HG02970 (cell line): ENCODE data around the gene RAE1.

Experiments
- ATAC-seq: cut with Tn5 transposase; IDR thresholded peaks from one replicate; pipeline ENCODE4 v1.9.1; 2021; ENCODE audit warnings: mild to moderate bottlenecking, moderate library complexity, moderate number of reproducible peaks; ENCODE audit not compliant: unreplicated experiment, low FRiP score

RAE1 gene

DNA sequence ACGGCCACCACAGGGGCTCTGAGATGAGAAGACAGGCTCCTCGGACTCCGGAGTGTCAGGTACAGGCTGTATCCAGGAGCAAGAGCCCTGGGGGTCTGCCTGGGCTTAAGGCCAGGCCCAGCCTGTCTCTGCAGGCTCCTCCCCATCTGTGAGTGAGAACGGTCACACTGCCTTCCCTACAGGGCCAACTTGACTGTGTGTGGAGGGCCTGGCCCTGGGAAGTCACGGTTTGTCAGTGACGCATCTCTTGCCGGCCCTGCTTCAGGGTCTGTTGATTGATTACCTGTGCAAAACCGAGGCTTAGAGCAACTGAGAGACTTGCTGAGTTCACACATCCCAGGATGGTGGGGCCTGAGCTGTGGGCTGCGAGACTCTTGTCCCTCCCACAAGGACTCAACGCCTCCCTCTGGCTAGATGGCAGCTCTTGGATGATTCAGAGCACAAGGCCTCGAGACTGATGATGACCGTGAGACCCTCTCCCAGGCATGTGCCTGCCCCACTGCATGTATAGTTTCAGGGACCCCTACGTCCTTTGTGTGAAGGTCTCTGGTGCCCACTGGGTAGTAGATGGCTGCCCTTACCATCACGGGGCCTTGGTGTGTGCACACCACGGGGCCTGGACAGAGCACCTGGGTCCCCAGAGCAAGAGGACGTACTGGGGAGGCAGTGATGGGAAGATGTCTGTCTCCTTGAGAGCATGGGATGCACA lies 46.1 kb downstream of the RAE1 start:
- no peak for ATAC-seq

DNA sequence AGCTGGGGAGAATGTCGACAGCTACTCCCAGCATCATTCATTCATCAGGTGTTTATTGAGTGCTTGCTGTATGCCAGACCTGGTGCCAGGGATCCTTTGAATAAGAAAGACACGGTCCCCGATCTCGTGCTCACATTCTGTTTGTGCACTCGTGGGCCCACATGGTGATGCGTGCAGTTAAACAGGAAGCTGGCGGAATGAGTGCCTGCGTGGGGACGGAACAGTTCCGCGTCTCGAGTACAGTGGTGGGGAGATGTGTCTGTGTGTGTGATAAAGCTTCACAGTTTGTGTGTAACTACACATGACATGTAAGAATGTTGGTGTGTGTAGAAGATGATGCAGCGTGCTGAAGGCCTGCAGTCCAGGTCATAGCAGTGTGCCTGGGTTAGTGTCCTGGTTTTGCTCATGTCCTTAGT lies 46.6 kb downstream of the RAE1 start:
- peak; percentile 4 for ATAC-seq

DNA sequence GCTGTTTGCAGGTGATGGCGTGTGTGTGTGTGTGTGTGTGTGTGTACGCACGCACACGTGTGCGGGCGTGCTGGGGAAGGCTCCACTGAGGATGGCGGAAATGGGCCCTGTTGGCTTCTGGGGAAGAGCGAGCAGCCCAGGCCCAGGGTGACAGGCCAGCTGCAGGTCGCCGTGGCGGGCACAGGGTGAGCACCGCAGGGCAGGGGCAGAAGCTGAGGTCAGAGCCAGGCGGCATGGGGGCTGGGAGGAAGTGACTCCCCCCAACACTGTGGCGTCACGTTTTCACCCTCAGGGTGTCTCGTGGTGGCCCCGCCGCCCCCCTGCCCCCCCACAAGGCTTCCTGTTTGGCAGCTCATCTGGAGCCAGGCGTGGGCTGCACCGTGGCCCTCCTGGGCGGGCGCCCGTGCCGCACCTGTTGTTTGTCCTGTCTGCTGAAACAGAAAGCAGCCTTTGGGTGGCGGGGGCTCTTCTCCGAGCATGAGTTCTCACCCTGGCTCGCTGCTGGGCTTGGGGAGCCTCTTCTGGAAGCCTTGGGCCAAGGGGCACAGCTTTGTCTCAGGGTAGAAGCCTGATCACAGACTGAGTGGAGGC lies 47.3 kb downstream of the RAE1 start:
- peak; percentile 45 for ATAC-seq

DNA sequence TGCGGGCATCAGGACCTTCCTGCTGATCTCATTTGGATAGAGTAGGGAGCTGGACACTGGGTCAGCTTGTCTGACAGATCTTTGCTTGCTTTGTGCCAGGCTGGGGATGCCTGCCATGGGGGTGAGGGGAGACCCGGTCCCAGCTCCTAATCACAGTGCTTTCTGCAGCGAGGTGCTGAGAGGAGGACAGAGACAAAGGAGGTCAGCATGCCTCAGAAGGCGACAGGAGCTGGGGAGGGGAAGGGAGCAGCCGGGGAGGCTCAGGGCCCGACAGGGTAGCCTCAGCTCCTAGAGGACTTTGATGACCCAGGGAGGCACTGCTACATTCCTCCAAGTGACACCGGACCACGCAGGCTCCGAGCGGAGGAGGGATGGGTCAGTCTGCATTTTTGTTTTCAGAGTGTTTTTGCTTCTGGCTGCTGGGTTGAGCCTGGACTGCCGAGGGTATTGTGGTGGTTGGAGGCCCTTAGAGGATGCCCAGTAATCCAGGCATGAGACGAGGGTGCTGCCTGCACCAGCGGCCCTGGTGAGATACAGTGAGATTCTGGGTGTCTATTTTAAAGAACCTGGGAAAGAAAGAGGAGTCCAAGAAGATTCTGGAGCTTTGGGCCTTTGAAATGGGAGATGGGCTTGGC lies 48.0 kb downstream of the RAE1 start:
- ATAC-seq: no peak

DNA sequence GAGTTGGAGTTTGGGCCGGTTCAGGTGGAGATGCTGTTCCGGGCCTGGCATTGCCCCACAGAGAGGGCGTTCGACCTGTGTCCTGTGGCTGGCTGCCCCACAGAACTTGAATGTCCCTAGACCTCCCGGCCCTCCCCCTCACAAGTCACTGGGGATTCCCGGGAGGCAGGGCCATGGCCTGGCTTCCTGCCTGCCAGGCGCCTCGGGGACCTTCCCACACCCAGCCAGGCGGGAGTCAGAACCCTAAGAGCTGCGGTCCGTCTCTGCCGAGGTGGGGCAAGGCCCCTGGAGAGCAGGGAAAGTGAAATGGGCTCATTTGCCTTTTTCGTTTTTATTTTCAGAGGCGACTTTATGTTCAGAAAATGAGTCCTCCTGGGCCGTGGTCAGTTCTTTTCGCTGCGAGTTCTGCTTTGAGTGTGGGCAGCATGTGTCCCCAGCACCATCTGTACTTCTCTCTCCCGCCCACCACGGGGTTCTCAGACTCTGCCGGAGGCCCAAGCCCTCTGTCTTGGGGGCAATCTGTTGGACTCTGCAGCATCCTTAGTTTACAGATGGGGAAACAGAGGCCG lies 48.6 kb downstream of the RAE1 start:
- ATAC-seq: no peak

DNA sequence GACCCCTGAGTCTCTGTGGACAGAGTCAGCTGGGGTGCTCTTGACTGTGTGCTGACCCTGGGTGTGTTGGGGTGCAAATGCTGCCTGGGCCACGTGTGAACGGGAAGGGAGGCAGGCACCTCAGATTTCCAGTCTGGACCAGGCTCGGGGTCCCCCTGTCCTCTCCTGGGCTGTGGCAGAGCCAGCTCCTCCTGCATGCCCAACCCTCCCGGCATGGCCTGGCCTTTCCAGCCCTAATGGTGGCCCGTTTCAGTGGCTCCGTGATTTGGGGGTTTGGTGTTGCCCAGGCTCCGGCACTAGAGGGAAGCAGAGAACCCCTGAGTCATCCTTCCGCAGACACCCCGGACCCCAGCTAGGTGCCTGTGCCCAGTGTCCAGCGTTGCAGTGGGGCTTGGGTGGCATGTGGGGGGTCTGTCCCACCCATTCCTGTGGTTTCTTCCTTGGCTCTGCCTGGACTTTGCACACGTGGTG lies 49.2 kb downstream of the RAE1 start:
- no peak for ATAC-seq

DNA sequence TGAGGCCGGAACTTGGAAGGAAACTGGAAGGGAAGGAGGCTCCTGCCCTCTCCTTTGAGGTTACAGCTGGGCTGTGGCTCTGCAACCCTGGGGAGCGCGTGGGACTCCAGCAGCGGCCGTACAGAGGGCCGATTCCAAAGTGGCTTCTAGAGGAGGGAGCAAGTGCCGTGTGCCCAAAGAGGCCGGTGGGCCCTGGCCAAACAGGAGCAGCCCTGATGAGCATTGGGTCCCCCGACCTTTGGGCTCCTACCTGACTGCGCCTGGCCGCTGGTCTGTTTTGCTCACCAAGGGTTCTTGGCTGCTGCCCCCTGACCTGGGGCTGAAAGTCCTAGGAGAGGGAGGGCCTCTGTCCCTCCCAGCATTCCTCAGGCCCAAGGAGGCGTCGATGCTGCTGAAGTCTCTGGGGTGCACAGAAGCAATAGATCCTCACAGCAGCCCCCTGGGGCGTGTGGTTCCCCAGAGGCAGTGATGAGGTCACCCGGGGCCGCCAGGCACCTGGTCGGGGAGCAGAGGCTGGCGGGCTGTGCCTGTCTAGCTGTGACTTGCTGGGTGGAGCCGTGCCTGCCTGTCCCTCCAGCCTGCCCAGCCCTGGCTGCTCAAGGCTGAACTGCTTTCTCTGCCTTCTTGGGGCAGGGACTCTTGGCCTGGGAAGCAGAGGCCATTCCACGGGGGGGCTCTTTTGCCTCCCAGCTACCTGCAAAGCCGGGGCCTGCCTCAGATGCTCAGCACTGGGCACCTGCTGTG lies 49.9 kb downstream of the RAE1 start:
- no peak for ATAC-seq

DNA sequence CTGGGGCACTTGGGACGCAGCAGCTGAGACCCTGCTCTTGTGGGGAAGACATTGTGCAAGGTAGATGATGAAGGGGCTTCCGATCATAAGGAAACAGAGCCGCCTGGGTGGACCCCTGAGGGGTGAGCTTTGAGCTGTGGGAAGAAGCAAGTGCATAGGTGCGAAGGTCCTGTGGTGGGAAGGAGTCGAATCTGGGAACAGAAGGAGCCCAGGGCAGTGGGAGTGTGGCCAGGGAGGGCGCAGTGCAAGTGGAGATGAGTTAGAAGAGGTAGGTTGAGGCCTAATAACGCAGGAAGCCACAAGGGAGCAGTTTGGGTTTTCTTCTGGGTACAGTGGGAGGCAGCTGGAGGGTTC lies 50.5 kb downstream of the RAE1 start:
- ATAC-seq: no peak

DNA sequence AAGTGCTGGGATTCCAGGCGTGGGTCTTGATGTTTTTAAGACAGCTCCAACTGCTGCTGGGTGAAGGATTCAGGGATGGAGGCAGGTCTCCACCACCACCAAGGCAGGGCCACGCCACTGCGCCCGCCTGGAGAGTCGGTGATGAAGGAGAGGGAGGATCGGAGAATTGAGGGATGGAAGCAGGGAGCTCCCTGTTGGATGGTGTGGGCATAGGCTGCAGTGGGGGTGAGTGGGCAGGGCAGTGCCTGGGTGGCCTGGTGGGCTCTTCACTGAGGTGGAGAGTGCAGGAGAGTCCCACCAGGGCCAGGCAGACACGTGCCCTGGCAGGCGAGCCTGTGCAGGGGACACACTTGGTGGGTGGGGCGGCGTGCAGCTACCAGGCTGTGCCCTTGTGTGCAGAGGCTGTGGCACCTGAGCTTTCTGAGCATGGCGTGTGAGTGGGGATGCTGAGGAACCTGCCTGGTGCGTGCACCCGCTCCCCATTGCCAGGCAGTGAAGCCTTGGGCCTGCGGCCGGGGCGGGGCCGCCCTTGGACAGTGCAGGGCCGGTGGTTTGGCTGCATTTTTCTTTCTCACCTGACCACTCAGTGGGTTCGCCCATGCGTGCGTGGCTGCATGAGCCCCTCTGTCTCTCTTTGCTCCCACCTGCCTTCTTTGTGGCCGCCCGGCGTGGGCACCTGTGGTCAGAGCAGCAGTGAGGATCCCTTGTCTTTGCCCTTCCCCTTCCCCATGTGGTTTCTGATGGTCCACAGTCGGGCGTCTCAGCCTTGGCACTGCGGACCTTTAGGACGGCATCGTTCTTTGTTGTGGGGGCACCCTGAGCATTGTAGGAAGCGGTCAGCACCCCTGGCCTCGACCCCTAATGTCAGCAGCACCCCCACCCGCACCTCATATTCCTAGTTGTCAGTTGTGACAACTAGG lies 51.4 kb downstream of the RAE1 start:
- no peak for ATAC-seq

DNA sequence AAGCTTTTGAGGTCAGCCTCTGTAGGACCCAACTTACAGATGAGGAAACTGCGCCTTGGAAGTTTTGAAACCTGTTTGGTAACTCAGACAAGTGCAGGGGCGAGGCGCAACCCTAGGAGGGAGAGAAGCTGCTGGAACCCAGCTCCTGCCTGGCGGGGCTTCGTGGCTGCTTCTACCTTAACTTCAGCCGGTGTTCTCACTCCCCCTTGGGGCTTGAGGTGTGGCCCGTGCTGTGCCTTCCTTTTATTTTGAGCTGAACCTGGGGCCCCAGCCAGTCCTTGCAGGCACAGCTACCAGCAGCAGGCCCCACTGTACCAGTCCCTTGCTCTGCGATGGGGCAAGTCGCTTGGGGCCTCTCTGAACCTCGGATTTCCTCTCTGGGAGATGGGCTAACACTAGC lies 52.2 kb downstream of the RAE1 start:
- no peak for ATAC-seq

DNA sequence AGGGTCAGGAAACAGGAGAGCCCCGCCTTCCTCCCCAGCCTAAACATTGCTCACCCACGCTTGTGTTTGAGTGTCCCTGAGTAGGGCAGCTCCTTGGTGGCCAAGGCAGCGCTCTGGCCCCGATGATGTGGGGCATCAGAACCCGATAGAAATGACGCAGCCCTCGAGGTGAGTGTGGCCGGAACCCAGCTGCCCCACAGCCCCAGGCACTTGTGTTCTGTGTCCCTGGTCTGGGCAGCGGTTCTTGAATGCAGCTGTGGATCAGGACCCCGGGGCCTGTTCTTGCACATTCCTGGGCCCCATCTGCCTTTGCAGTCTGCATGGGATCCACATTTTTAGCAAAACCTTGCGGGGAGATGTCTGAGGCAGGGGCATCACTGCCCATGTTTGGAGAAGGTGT lies 53.0 kb downstream of the RAE1 start:
- no peak for ATAC-seq

DNA sequence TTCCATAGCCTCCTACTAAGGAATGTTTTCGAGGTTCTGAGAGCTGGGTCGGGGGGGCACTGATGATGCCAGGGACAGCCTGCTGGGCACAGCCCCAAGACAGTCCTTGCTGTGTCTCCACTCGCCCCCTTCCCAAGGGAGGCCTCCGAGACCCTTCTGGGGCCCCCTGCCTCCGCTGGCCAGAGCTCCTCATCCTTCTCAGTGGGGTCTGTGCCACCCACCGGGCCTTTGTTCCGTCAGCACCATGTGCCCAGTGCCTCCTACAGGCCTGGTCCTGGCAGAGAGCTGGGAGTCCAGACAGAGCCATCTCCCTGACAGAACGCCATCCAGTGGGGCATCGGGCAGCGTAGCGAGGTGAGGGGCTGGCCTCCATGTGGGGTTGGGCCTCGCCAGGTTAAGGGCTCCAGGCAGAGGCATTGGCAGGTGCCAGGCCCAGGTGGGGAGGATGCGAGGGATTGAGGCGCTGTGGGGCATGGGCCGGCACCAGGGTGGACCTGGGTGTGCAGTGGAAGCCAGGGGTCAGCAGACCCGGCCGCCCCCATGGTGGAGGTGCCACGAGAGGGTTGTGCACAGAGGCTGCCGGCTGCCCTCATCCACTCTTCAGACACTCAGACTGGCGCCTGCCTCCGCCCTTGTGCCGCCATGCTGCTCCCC lies 53.5 kb downstream of the RAE1 start:
- ATAC-seq: no peak

DNA sequence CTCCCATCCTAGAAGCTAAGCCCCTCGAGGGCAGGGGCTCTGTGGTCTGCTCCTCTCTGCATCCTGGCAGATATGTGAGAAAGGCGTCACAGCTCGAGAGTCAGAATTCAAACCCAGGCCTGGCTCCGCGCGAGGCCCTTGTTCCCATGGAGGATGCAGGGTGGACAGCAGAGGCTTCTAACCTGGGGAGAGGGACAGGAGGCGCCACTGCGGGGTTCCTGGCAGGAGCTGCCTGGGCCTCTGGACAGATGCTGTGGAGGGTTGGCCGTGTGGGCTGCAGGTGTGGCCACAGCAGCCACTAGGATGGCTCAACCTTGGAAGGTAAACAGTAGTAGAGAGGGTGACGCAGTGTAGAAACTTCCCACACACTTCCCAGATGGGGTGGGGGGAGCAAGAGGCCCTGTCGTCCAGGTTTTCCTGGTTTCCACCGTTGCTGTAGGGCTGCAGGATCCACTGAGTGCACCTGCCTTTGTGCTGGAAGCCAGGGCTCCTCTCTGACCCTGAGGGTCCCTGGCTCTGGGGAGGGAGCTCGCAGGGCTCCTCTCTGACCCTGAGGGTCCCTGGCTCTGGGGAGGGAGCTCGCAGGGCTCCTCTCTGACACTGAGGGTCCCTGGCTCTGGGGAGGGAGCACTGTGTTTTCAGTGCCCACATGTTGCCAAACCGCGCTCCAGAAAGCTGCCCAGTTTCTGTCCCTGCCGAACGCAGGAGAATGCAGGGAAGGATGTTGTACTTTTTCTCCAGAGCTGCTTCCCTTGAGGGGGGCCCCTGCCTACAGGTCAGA lies 54.4 kb downstream of the RAE1 start:
- ATAC-seq: no peak

DNA sequence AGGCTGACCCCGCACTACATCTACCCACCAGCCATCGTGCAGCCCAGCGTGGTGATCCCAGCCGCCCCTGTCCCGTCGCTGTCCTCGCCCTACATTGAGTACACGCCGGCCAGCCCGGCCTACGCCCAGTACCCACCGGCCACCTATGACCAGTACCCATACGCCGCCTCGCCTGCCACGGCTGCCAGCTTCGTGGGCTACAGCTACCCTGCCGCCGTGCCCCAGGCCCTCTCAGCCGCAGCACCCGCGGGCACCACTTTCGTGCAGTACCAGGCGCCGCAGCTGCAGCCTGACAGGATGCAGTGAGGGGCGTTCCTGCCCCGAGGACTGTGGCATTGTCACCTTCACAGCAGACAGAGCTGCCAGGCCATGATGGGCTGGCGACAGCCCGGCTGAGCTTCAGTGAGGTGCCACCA lies 56.5 kb downstream of the RAE1 start:
- ATAC-seq: no peak

DNA sequence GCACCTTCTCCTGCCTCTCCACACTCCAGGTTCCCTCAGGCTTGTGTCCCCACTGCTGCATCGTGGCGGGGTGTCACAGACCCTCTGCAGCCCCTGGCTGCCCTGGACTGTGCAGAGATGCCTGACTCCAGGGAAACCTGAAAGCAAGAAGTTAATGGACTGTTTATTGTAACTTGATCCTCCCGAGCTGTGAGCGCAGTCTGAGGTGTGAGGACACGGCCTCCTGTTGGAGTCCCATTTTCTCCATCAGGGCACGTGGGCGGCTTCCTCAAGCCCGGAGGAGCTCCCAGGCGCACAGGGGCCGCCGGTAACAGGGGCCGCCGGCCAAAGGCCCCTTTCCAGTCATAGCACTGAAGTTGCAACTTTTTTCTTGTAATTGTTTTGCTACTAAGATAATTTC lies 57.1 kb downstream of the RAE1 start:
- ATAC-seq: no peak

DNA sequence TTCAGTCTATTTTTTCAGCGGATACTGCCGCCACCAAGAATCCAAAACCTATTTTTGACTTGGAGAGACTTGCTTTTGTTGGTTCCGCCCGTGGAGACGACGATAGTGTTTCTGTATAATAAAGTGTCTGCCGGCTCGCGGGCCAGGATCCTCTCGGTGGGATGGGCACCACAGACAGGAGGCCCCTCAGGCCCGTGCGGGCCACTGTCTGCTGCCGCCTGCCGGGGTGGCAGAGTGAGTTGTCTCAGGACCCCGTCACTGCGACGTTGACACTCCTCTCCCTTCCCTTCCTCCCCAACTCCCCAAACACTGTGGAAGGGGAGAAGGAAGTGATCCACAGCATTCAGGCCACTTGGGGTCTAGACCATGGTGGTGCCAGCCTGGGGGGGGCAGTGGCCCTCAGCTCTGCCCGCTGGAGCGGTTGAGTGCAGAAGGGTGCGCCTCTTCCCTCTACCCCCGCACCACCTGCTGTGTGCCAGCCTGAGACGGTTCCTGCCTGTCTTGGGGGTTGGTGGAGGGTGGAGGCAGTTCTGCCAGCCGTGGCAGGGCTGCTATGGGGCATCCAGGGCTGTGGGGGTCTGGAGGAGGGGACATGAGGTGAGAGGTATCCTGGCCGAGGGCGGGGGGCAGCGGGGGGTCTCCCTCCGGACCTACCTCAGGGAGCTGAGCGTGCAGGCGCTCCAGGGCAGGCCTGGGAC lies 57.6 kb downstream of the RAE1 start:
- no peak for ATAC-seq

DNA sequence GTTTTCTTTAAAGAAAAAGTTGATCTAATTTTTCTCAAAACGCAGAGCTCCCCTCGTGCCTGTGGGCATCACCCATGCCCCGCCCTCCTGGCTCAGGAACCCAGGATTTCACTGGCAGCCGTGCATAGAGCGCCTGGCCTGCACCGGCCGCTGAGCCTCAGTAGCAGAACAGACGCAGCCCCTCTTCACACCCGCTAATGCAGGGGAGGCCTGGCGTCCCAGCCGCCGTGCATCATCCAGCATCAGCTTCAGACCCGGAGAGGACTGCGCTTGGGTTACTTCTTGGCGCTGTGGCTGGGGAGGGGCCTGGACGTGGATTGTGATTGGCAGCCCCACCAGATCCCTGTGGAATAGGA lies 58.2 kb downstream of the RAE1 start:
- ATAC-seq: no peak
